ENCODE measurements around the gene ARHGAP28. TPM values are rescaled to one million over a fixed set of nuclear protein-coding genes. Genes with fewer than 3 reads are reported as not detected.

The ARHGAP28 gene
- total RNA-seq, 1 experiment from 2014 or later, result 0.41 TPM

DNA sequence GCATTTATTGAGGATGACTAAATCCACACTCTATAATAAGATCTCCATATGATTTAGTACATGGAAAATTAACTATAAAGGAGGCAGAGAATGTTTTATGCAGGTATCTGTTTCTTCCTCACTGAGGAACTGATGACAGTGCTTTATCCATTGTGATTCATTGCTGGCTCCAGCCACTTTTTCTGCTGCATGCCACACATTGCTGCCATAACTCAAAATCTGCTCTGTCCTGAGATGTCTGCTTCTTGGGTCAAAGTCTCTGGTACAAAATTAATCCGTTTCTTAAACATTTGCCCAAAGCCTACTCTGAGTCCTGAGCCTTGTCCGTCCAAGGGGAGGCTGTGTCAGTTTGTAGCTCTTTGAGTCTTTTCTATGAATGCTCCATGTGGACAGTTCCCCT, 15.5 kb upstream of the ARHGAP28 start:
- H3K9me3 ChIP-seq (ENCODE audit: control insufficient read depth, insufficient read depth, low read depth, low read length), result no peaks in the 10 kb centered on the region
- no peaks in the 10 kb centered on the region for H3K4me1 ChIP-seq (ENCODE audit: control insufficient read depth, insufficient read depth, low read length)
- intact Hi-C loops (cut with micrococcal nuclease; ENCODE audit: unreplicated experiment) (no loop called here), in situ Hi-C loops (cut with HindIII; ENCODE audit: low pct_unique_long_range_greater_than_20kb, low sequenced_read_pairs) (no loop called here)
- DNase-seq (ENCODE audit: low read depth, low spot score), result no peak
- H3K4me3 ChIP-seq (ENCODE audit: low read depth in 2 of 2, low read length in 2 of 2), result no peak overlapping the region
- ChIA-PET POLR2A (no interaction called here), CTCF (no interaction called here)
- no peak for ATAC-seq
- H3K27me3 ChIP-seq (ENCODE audit: control insufficient read depth, insufficient read depth, low read length), result no peaks in the 10 kb centered on the region
- no peak overlapping the region for H3K27ac ChIP-seq (ENCODE audit: low read length)
- H3K36me3 ChIP-seq (ENCODE audit: control insufficient read depth, insufficient read depth, low read length), result no peaks in the 10 kb centered on the region
- BruUV-seq (replicated peaks), result no TSS peak
- TF ChIP-seq TCF7L2 (IDR thresholded peaks at IDR 0.05; ENCODE audit: low read depth, low read length) (no peak), POLR2AphosphoS5 (IDR thresholded peaks at IDR 0.05; ENCODE audit: low read depth, low read length) (no peak)
- TF ChIP-seq, protein P1, sequence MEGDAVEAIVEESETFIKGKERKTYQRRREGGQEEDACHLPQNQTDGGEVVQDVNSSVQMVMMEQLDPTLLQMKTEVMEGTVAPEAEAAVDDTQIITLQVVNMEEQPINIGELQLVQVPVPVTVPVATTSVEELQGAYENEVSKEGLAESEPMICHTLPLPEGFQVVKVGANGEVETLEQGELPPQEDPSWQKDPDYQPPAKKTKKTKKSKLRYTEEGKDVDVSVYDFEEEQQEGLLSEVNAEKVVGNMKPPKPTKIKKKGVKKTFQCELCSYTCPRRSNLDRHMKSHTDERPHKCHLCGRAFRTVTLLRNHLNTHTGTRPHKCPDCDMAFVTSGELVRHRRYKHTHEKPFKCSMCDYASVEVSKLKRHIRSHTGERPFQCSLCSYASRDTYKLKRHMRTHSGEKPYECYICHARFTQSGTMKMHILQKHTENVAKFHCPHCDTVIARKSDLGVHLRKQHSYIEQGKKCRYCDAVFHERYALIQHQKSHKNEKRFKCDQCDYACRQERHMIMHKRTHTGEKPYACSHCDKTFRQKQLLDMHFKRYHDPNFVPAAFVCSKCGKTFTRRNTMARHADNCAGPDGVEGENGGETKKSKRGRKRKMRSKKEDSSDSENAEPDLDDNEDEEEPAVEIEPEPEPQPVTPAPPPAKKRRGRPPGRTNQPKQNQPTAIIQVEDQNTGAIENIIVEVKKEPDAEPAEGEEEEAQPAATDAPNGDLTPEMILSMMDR (IDR thresholded peaks at IDR 0.05), result no peak
- TF ChIP-seq, protein P2, sequence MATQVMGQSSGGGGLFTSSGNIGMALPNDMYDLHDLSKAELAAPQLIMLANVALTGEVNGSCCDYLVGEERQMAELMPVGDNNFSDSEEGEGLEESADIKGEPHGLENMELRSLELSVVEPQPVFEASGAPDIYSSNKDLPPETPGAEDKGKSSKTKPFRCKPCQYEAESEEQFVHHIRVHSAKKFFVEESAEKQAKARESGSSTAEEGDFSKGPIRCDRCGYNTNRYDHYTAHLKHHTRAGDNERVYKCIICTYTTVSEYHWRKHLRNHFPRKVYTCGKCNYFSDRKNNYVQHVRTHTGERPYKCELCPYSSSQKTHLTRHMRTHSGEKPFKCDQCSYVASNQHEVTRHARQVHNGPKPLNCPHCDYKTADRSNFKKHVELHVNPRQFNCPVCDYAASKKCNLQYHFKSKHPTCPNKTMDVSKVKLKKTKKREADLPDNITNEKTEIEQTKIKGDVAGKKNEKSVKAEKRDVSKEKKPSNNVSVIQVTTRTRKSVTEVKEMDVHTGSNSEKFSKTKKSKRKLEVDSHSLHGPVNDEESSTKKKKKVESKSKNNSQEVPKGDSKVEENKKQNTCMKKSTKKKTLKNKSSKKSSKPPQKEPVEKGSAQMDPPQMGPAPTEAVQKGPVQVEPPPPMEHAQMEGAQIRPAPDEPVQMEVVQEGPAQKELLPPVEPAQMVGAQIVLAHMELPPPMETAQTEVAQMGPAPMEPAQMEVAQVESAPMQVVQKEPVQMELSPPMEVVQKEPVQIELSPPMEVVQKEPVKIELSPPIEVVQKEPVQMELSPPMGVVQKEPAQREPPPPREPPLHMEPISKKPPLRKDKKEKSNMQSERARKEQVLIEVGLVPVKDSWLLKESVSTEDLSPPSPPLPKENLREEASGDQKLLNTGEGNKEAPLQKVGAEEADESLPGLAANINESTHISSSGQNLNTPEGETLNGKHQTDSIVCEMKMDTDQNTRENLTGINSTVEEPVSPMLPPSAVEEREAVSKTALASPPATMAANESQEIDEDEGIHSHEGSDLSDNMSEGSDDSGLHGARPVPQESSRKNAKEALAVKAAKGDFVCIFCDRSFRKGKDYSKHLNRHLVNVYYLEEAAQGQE (IDR thresholded peaks at IDR 0.05; ENCODE audit: insufficient read depth in 1 of 2, low read depth in 2 of 2, low read length in 1 of 2), result no peak

DNA sequence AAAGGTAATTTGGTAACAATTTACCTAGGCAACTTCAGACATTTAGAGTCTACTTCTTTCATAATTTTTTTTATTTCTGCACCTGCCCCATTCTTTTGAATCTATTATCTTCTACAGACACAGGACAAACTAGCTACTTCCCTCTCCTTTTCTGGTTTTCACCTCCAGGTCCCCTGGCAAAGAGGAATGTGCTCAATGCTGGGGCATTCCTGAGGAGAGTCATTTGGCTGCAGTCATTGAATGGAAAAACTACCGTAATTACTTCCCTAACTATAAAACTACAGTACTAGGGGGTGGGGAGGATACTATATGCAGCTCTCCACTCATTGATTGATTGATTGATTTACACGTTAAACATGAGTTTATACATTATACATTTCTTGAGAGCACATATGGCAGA, 11.2 kb upstream of the ARHGAP28 start:
- no peaks in the 10 kb centered on the region for H3K4me1 ChIP-seq (ENCODE audit: control insufficient read depth, insufficient read depth, low read length)
- no TSS peak for BruUV-seq (replicated peaks)
- CTCF ChIA-PET, result no interaction called here
- intact Hi-C loops (cut with micrococcal nuclease; ENCODE audit: unreplicated experiment), result no loop called here
- H3K9me3 ChIP-seq (ENCODE audit: control insufficient read depth, insufficient read depth, low read depth, low read length), result no peaks in the 10 kb centered on the region
- TF ChIP-seq, protein P2 (IDR thresholded peaks at IDR 0.05; ENCODE audit: insufficient read depth in 1 of 2, low read depth in 2 of 2, low read length in 1 of 2), result no peak
- no peak overlapping the region for H3K27ac ChIP-seq (ENCODE audit: low read length)
- H3K4me3 ChIP-seq (ENCODE audit: low read depth in 2 of 2, low read length in 2 of 2), result no peak overlapping the region
- DNase-seq (ENCODE audit: low read depth, low spot score) (no peak), ATAC-seq (no peak)
- H3K36me3 ChIP-seq (ENCODE audit: control insufficient read depth, insufficient read depth, low read length), result no peaks in the 10 kb centered on the region
- POLR2A ChIA-PET, result no interaction called here
- no peaks in the 10 kb centered on the region; the same call in 1 of the 2 replicates for H3K27me3 ChIP-seq (ENCODE audit: control insufficient read depth, insufficient read depth, low read length)
- in situ Hi-C loops (cut with HindIII; ENCODE audit: low pct_unique_long_range_greater_than_20kb, low sequenced_read_pairs), result no loop called here
